T-helper 22 cell (primary cell): ENCODE measurements around the gene C1orf174.

Experiments
- DNase-seq: peaks from one replicate; pipeline ENCODE4 v3.0.0-alpha.2; 2020; ENCODE audit warnings: low read depth

C1orf174 gene

GRCh38 chr1:3868464-3869006, 31.5 kb downstream of the C1orf174 start:
- no peak for DNase-seq

GRCh38 chr1:3865606-3866160, 34.4 kb downstream of the C1orf174 start:
- no peak for DNase-seq

- DNase-seq, result no peak
These were observed 35.2 kb downstream of the C1orf174 start for GRCh38 chr1:3864884-3865283.

GRCh38 chr1:3863231-3863935, 36.7 kb downstream of the C1orf174 start:
- no peak for DNase-seq

GRCh38 chr1:3858231-3858981, 41.7 kb downstream of the C1orf174 start:
- no peak for DNase-seq

- no peak for DNase-seq
These were observed 42.3 kb downstream of the C1orf174 start for GRCh38 chr1:3857791-3858129.

- peak; percentile 97 for DNase-seq
These were observed 42.9 kb downstream of the C1orf174 start, which contains the start of the genes CEP104 and DFFB for GRCh38 chr1:3856923-3857790. Gene CEP104, minus strand, starts transcription at chr1:3857211. Its CDS starts 4,804 bp downstream, at chr1:3852407. Gene DFFB, plus strand, starts transcription at chr1:3857476. Its CDS starts 128 bp downstream, at chr1:3857604.

GRCh38 chr1:3852711-3853485, 47.2 kb downstream of the C1orf174 start:
- DNase-seq, result no peak

GRCh38 chr1:3852091-3852490, 48.0 kb downstream of the C1orf174 start:
- DNase-seq, result no peak

GRCh38 chr1:3851292-3851691, 48.8 kb downstream of the C1orf174 start:
- DNase-seq, result no peak

GRCh38 chr1:3850857-3851256, 49.2 kb downstream of the C1orf174 start:
- DNase-seq, result no peak

GRCh38 chr1:3847081-3847480, 53.0 kb downstream of the C1orf174 start:
- DNase-seq, result no peak

GRCh38 chr1:3846541-3846940, 53.5 kb downstream of the C1orf174 start:
- DNase-seq, result no peak

GRCh38 chr1:3842912-3843311, 57.2 kb downstream of the C1orf174 start:
- DNase-seq, result no peak

GRCh38 chr1:3841491-3841890, 58.6 kb downstream of the C1orf174 start:
- no peak for DNase-seq
